GM20431 (cell line): ENCODE data around the gene GGPS1.
"Not testable (repeated sequence)": the region's sequence is repeated elsewhere in the genome, so short reads cannot be mapped to it uniquely, and the experiment has no call there.

ENCODE experiments used
- in situ Hi-C: fragments of 300-500 bp; cut with MseI, MboI; formaldehyde crosslinking; loops from one replicate; pipeline ENCODE4 v1.15.0; 2020; ENCODE audit warnings: low sequenced_read_pairs; ENCODE audit not compliant: unreplicated experiment

Gene GGPS1

DNA sequence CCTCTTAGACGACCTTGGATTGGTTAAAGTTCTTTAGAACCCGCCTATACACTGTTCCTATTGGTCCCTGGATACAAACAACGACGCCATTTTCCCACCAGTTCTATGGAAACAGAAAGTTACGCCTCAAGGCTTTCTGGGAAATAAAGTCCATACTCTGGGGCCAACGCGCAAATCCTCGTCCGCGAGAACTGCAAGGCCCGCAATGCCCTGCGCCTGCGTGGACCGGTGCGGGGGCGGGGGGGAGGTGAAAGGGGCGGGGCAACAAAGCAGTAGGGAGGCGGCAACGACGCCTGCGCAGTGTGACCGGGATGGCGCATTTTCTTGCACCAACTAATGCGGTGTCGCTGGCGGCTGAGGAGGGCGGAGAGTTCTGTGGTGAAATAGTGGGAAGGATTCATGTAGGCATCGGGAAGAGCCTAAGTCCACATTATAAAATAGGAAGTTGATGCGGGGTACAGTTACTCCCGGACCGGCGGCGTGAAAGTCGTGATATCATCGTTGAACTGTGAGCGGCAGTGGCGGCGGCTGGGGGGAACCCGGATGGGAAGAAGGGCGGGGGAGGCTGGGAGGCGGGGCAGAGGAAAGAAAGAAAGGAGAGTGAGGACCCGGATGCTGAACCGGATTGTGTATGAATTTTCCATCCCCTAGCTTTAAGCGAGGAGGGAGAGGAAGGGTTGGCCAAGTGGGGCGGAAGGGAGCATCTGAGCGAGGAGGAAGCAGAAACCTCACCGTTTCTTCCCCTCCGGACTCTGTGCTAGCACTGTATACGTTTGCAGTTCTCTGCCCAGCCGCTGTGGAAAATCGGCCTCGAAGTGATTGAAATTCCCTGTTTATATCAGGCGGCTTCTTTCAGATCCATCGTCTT, at the start of gene GGPS1:
TSS of gene GGPS1 (plus strand) at position 300 of the 868 bp plus-strand sequence. CDS start 6,695 bp downstream, outside the sequence.
- in situ Hi-C loops: no loop called here

DNA sequence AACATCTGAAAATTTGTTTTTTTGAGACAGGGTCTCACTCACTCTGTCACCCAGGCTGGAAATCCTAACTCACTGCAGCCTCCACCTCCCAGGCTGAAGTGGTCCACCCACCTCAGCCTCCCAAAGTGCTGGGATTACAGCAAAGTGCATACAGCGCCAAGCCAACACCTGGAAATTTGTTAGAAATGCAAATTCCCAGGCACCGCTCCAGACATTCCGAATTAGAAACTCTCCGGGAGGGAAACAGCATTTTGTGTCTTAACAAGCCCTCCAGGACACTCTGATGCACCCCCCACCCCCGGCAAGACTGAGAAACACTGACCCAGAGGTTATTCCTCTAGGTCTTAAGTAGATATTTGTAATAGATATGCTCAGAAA, 49.5 kb upstream of the GGPS1 start:
- in situ Hi-C loops: no loop called here

GRCh38 chr1:235279694-235280093, 48.7 kb upstream of the GGPS1 start:
- in situ Hi-C loops: no loop called here

DNA sequence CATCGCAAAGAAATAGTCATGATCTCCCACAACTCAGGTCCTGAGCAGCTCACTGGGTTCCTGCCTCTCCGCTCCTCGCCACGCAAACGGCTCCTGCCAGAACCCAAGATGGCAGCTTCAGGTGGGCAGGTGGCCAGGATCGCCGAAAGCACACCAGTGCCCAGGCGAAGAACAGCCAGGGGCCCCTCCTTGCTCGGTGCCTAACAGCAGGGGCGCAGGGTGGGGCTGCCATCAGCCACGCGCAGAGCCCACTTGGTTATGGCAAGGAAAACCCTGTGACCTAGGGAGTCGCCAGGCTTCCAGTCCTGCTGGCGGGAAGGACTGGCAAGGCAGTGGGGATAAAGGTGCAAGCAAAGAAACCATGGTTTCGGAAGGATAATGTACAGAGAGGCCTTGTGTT, 47.9 kb upstream of the GGPS1 start:
- in situ Hi-C loops: no loop called here

GRCh38 chr1:235283636-235284035, 44.7 kb upstream of the GGPS1 start:
- in situ Hi-C loops: not testable (repeated sequence)

DNA sequence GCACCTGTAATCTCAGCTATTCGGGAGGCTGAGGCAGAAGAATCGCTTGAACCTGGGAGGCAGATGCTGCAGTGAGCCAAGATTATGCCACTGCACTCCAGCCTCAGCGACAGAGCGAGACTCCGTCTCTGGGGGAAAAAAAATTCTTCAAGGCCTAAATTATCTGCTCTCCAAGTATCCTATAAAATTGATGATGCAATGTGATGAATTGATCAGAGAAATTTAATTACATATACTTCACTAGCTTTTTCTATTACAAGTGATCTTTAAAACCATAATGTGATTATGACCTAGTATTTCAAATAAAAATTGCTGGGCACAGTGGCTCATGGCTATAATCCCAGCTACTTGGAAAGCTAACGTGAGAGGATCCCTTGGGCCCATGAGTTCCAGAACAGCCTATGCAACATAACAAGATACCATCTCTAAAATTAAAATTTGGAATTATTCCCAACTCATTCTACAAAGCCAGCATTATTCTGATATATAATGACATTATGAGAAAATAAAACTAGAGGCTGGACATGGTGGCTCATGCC, 44.1 kb upstream of the GGPS1 start:
- in situ Hi-C loops: no loop called here

DNA sequence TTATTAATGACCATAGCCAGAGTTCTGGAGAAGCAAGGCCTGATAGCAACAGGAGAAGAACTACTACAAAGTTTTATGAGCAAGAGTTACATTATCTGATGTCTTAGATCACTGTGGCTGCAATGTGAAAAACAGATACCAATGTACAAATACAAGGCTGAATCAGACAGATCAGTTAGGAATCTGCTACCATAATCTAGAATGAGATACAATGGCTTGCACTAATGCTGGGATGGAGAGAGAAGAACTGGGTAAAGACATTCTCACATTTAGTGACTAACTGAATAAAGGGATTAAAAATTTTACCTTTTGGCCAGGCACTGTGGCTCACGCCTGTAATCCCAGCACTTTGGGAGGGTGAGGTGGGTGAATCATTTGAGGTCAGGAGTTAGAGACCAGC, 41.7 kb upstream of the GGPS1 start:
- in situ Hi-C loops: no loop called here

DNA sequence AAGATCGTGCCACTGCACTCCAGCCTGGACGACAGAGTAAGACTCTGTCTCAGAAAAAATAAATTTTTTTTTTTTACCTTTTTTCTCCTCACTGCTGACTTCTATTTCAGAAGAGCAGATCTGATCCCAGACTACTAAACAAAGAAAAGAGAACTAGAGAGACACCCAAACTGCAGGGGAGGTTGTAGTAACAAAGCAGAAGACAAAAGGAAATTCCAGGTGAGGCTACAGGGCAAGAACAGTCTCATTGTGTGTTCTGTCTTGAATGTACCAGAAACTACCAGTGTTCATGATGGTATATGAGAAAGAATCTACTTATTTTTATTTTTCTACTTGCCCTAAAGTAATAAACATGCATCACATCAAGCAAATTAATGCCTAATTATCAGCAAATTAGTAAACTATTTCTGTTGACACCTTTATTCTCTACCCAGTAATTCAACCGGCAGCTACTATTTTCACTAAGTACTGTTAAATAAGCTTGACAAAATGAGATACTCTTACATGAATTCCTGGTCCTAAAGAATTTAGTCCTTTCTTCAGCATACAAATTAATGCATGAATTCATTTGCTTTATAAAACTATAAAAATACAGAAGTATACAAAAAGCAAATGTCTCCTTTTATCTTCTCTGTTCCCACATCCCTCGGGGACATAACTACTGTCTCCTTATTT, 41.0 kb upstream of the GGPS1 start:
- in situ Hi-C loops: no loop called here

GRCh38 chr1:235289859-235290739, 38.3 kb upstream of the GGPS1 start:
- in situ Hi-C loops: no loop called here

DNA sequence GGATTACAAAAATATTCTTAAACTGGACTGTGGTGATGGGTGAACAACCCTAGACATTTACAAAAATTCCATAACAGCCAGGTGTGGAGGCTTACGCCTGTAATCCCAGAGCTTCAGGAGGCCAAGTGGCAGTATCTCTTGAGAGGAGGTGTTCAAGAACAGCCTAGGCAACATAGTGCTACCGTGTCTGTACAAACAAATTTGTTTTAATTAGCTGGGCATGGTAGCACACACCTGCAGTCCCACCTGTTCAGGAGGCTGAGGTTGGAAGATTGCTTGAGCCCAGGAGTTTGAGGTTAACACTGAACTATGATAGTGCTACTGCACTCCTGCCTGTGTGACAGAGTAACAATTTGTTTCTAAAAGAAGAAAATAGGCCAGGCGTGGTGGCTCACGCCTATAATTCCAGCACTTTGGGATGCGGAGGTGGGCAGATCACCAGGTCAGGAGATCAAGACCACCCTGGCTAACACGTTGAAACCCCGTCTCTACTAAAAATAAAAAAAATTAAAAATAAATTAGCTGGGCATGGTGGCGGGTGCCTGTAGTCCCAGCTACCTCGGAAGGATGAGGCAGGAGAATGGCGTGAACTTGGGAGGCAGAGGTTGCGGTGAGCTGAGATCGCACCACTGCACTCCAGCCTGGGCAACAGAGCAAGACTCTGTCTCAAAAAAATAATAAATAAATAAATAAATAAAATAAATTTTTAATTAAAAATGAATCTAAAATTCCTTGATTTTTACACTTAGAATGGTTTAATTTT, 37.4 kb upstream of the GGPS1 start:
- in situ Hi-C loops: no loop called here

DNA sequence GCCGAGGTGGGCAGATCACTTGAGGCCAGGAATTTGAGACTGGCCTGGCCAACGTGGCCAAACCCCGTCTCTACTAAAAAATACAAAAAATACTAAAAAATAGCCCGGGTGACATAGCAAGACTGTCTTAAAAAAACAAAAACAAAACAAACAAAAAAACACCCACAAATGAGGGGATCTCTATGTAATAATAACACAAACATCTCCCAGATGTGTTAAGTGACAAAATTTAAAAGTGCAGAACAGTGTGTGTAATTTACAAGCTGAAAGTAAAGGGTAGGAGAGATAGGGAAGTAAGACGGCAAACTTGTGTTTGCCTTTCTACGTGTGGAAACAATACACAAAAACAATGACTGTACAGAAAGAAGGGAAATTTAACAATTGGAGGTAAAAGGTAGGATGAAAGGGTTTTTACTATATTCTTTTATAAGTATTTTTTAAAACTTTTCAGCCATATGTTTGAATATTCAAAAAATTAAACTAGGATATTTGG, 36.7 kb upstream of the GGPS1 start:
- in situ Hi-C loops: no loop called here

DNA sequence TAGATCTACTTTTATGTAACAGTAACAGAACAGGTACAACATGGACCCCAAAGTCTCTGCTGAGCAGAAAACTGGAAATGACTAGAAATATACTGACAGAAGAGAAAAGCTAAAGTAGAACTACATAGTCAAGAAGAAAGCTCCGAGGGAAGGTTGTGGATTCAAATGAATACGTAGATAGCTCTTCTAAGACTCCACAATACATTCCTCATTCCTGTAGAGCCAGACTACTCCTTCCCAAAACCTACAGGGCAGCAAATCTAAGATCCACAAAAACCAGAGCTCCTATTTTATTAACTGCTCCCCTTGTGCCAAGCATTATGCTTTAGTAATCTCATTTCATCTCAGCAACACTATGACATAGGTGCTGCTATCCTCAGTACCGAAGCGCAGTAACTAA, 35.6 kb upstream of the GGPS1 start:
- in situ Hi-C loops: no loop called here

- in situ Hi-C loops: no loop called here
Observed at GRCh38 chr1:235293322-235293942, 34.9 kb upstream of the GGPS1 start.

DNA sequence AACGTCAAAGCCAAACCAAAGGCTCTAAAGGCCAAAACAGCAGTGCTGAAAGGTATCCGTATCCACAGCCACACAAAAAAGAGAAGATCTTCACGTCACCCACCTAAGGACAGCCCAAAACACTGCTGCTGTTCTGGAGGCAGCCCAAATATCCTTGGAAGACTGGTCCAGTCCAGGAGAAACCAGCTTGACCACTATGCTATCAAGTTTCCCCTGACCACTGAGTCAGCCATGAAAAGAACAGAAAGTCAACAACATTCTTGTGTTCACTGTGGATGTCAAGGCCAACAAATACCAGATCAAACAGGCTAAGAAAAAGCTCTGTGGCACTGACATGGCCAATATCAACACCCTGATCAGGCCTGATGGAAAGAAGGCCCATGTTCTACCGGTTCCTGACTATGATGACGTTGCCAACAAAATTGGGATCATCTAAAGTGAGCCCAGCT, 32.4 kb upstream of the GGPS1 start:
- in situ Hi-C loops: no loop called here

DNA sequence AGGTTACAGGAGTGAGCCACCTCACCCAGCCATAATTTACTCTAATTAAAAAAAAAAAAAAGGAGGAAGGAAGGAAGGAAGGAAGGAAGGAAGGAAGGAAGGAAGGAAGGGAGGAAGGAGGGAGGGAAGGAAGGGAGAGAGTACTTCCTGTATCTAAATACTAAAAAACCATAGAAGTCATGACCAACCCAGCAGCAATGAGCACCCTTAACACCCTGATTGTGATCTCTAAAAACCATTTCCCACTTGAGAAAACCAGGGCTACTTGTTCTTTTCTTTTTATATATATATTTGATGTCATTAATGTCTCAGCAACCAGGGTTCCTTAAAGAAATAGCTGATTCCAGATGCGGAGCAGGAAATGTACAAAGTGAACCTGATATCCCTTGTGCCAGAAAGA, 31.6 kb upstream of the GGPS1 start:
- in situ Hi-C loops: no loop called here

DNA sequence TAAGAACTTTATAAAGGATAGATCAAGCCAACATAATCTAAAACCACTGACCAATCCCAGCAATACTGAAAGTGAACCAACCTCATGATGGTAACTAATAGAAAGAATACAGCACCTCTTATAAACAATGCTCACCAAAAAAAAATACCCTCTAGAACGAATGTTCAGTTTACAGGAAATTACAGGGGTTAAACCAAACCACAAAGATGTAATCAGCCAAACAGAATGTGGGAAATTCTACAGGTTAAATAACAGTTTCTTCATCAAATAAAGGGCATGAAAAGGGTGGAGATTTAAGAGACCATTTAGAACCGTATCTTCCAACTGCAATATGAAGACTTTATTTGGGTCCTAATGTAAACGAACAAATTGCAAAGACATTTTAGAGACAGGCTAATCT, 30.8 kb upstream of the GGPS1 start:
- in situ Hi-C loops: no loop called here

- in situ Hi-C loops: no loop called here
Observed at GRCh38 chr1:235298758-235299157, 29.6 kb upstream of the GGPS1 start.

DNA sequence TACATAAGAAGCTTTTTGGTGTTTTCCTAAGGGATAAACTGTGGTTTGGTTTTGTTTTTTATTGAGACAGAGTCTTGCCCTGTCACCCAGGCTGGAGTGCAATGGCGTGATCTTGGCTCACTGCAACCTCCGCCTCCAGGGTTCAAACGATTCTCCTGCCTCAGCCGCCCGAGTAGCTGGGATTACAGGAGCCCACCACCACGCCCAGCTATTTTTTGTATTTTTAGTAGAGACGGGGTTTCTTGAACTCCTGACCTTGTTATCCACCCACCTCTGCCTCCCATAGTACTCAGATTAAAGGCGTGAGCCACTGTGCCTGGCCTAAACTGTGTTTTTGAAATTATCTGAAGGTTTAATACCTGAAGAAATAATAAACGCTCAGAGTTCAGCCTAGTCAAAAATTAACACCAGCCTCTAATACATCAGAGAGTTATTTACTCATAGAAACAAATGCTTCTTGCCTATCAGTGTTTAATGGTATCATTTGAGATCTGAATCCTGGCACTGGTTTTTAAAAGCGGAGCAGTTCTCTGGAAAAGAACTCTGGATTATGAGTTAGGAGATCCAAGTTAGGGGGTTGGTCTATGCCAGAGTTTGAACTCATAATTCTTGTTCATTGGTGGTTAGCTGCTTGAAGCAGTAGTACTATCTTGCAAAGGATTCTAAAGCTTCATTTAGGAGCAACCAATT, 29.1 kb upstream of the GGPS1 start:
- in situ Hi-C loops: no loop called here
